ENCODE data around the gene HSDL1. TPM values are rescaled to one million over a fixed set of nuclear protein-coding genes. Genes with fewer than 3 reads are reported as not detected.

HSDL1 gene
- total RNA-seq, 1 donor, result 18.1 TPM

GRCh38 chr16:84190731-84191388 is 45.9 kb upstream of the HSDL1 start, which contains the start of gene ADAD2:
ADAD2 (plus strand) TSS chr16:84191157; CDS start chr16:84191231, 74 bp downstream.
- DNase-seq (ENCODE audit: insufficient read length, low spot score, missing footprints), result peak; percentile 86
- H3K36me3 ChIP-seq (ENCODE audit: insufficient read depth, low read length), result no peaks in the 10 kb centered on the region
- H3K4me1 ChIP-seq (ENCODE audit: insufficient read depth, low read length), result no peaks in the 10 kb centered on the region
- H3K4me2 ChIP-seq (ENCODE audit: insufficient read depth, low read length), result no peak within 1 kb of the TSS
- H3K27ac ChIP-seq (ENCODE audit: low read depth, low read length), result no peak within 1 kb of the TSS
- H2AFZ ChIP-seq (ENCODE audit: low read length), result no peak within 1 kb of the TSS
- peaks cover 10% of the 10 kb centered on the region for H3K79me2 ChIP-seq (ENCODE audit: insufficient read depth, low read length)
- H3K9me3 ChIP-seq (ENCODE audit: low read depth, low read length), result no peaks in the 10 kb centered on the region
- no peaks in the 10 kb centered on the region for H4K20me1 ChIP-seq (ENCODE audit: insufficient read depth, low read length)
- peaks cover 5% of the 10 kb centered on the region for H3K27me3 ChIP-seq (ENCODE audit: insufficient read depth, low read length)
- no peak within 1 kb of the TSS for H3K4me3 ChIP-seq (ENCODE audit: insufficient read depth, low read length)
- no peak for TF ChIP-seq CTCF (IDR thresholded peaks at IDR 0.05; ENCODE audit: extremely low read depth, low read depth, low read length)

GRCh38 chr16:84186685-84187437 is 41.9 kb upstream of the HSDL1 start, which contains the start of gene TAF1C:
TAF1C (minus strand) TSS chr16:84187057; CDS start chr16:84184988, 2,069 bp downstream.
- H3K27ac ChIP-seq (ENCODE audit: low read depth, low read length), result peak within 1 kb of the TSS; percentile 70
- DNase-seq (ENCODE audit: insufficient read length, low spot score, missing footprints), result peak; percentile 100
- peak within 1 kb of the TSS; percentile 97 for H2AFZ ChIP-seq (ENCODE audit: low read length)
- H3K4me2 ChIP-seq (ENCODE audit: insufficient read depth, low read length), result peak within 1 kb of the TSS; percentile 68
- H4K20me1 ChIP-seq (ENCODE audit: insufficient read depth, low read length), result peaks cover 10% of the 10 kb centered on the region
- peak; percentile 96 for TF ChIP-seq CTCF (IDR thresholded peaks at IDR 0.05; ENCODE audit: extremely low read depth, low read depth, low read length)
- H3K79me2 ChIP-seq (ENCODE audit: insufficient read depth, low read length), result peaks cover 39% of the 10 kb centered on the region
- H3K36me3 ChIP-seq (ENCODE audit: insufficient read depth, low read length), result peaks cover 14% of the 10 kb centered on the region
- peak within 1 kb of the TSS; percentile 100 for H3K4me3 ChIP-seq (ENCODE audit: insufficient read depth, low read length)
- H3K27me3 ChIP-seq (ENCODE audit: insufficient read depth, low read length), result no peaks in the 10 kb centered on the region
- no peaks in the 10 kb centered on the region for H3K9me3 ChIP-seq (ENCODE audit: low read depth, low read length)
- H3K4me1 ChIP-seq (ENCODE audit: insufficient read depth, low read length), result no peaks in the 10 kb centered on the region

- Histone ChIP-seq H3K4me2 (ENCODE audit: insufficient read depth, low read length) (no peak overlapping the region), H3K36me3 (ENCODE audit: insufficient read depth, low read length) (peaks cover 25% of the 10 kb centered on the region), H3K4me1 (ENCODE audit: insufficient read depth, low read length) (no peaks in the 10 kb centered on the region), H2AFZ (ENCODE audit: low read length) (no peak overlapping the region), H3K9me3 (ENCODE audit: low read depth, low read length) (no peaks in the 10 kb centered on the region), H3K4me3 (ENCODE audit: insufficient read depth, low read length) (no peak overlapping the region), H4K20me1 (ENCODE audit: insufficient read depth, low read length) (peaks cover 10% of the 10 kb centered on the region), H3K27me3 (ENCODE audit: insufficient read depth, low read length) (no peaks in the 10 kb centered on the region), H3K27ac (ENCODE audit: low read depth, low read length) (no peak overlapping the region), H3K79me2 (ENCODE audit: insufficient read depth, low read length) (peaks cover 39% of the 10 kb centered on the region)
- no peak for TF ChIP-seq CTCF (IDR thresholded peaks at IDR 0.05; ENCODE audit: extremely low read depth, low read depth, low read length)
- peak; percentile 58 for DNase-seq (ENCODE audit: insufficient read length, low spot score, missing footprints)
Measured at GRCh38 chr16:84184775-84185174, 39.8 kb upstream of the HSDL1 start.
